ENCODE results near the gene FBXO21.

DNA sequence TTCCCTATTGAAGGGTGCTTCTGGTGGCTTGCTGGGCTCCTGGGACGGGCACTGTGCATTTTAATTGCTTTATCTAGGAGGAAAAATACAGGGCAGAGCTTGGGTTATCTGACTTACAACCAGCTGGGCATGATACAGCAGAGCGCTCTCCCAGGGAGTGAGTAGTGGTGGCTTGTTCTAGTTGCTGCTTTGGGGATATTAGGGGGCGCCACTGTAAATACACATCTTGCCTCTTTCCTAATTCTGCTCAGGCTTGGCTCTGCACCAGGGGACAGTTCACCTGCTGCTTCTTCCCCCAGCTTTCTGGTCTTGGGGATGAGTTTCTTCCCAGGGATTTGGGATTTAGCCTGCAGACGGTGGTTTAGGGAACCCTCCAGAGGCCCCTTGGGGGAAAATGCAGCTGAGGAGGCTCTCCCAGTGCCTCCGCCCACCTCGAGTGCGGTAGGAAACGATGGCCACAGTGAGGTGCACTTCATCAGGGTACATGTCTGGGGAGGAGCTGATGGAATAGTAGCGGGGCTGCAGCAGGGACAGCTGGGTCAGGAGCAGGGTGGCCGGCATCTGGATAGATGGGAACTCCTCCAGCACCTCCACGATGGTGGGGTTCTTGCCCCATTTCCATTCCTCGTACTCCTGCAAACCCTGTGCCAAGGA, 36.9 kb upstream of the FBXO21 start:
- TF ChIP-seq, protein P1, sequence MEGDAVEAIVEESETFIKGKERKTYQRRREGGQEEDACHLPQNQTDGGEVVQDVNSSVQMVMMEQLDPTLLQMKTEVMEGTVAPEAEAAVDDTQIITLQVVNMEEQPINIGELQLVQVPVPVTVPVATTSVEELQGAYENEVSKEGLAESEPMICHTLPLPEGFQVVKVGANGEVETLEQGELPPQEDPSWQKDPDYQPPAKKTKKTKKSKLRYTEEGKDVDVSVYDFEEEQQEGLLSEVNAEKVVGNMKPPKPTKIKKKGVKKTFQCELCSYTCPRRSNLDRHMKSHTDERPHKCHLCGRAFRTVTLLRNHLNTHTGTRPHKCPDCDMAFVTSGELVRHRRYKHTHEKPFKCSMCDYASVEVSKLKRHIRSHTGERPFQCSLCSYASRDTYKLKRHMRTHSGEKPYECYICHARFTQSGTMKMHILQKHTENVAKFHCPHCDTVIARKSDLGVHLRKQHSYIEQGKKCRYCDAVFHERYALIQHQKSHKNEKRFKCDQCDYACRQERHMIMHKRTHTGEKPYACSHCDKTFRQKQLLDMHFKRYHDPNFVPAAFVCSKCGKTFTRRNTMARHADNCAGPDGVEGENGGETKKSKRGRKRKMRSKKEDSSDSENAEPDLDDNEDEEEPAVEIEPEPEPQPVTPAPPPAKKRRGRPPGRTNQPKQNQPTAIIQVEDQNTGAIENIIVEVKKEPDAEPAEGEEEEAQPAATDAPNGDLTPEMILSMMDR (IDR thresholded peaks at IDR 0.05) = no peak
- no peak for TF ChIP-seq POLR2A (IDR thresholded peaks at IDR 0.05)
